Measurements from ENCODE around the gene MRPL12. TPM values are rescaled to one million over a fixed set of nuclear protein-coding genes. Genes with fewer than 3 reads are reported as not detected.

Gene MRPL12
- total and polyA plus RNA-seq, 9 of the 15 experiments (the other 6 are each of a cell fraction or from before 2014, with no cell fraction given) = 0.94 to 338 (median 100) TPM

DNA sequence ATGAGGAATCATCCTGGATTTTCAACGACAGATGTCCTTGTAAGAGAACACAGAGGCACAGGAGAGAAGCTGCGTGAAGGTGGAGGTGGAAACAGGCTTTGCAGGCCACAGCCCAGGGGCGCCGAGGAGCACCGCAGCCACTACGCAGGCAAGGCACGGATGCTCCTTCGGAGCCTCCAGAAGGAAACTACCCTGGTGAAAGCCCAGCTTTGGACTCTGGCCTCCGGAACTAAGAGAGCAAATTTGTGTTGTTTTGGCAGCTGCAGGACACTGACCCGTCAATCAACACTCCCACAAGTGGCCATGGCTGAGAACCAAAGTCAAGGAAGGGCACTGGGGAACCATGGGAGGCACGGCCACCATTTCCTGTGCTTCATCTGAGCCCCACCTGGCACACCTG lies 23.0 kb upstream of the MRPL12 start (continued):
- TF ChIP-seq CBX8 (IDR thresholded peaks at IDR 0.05; ENCODE audit: borderline replicate concordance, extremely low read depth, low read depth, low read length, poor library complexity, severe bottlenecking) (no peak), SMARCC2 (IDR thresholded peaks at IDR 0.05; ENCODE audit: low read depth) (no peak), POLR2AphosphoS2 (IDR thresholded peaks at IDR 0.05; ENCODE audit: low read length) (no peak)
- TF ChIP-seq, protein P1, sequence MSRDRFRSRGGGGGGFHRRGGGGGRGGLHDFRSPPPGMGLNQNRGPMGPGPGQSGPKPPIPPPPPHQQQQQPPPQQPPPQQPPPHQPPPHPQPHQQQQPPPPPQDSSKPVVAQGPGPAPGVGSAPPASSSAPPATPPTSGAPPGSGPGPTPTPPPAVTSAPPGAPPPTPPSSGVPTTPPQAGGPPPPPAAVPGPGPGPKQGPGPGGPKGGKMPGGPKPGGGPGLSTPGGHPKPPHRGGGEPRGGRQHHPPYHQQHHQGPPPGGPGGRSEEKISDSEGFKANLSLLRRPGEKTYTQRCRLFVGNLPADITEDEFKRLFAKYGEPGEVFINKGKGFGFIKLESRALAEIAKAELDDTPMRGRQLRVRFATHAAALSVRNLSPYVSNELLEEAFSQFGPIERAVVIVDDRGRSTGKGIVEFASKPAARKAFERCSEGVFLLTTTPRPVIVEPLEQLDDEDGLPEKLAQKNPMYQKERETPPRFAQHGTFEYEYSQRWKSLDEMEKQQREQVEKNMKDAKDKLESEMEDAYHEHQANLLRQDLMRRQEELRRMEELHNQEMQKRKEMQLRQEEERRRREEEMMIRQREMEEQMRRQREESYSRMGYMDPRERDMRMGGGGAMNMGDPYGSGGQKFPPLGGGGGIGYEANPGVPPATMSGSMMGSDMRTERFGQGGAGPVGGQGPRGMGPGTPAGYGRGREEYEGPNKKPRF (IDR thresholded peaks at IDR 0.05; ENCODE audit: low read depth, low read length) = no peak

DNA sequence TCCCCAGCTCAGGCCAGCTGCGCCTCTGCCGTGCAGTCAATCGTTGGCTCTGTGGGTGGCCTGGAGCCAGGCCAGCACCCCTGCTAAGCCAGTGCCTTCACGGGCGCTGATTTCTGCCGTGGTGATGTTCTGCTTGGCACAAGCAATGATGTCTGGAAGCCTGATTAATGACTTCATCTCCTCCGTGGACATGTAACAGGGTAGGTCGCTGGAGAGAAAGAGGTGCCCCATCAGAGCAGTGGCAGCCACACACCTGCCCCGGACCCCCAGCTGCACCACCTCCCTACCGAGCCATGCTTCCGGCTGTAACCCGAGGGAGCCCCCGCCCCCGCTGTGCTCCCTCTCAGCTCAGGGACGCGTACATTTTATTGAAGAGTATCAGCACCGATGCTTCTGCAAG lies 21.5 kb upstream of the MRPL12 start:
- H3K9me3 ChIP-seq (replicated peaks; ENCODE audit: control insufficient read depth, insufficient read depth, low read depth, low read length) = no peaks in the 10 kb centered on the region
- in situ Hi-C loops (cut with MboI) = no loop called here
- no peak overlapping the region for H2AFZ ChIP-seq (ENCODE audit: low read depth, low read length)
- H4K20me1 ChIP-seq (replicated peaks; ENCODE audit: control insufficient read depth, insufficient read depth, low read length) = peaks cover 7% of the 10 kb centered on the region; the same call in 1 of the 2 replicates
- H3K4me1 ChIP-seq (replicated peaks in 1 of 2; ENCODE audit: control insufficient read depth in 2 of 2, insufficient read depth in 2 of 2, low read length in 2 of 2) = peaks cover 13 to 50% of the 10 kb centered on the region in 2 experiments
- peaks cover 6% of the 10 kb centered on the region for H3K9me1 ChIP-seq (ENCODE audit: control insufficient read depth, insufficient read depth, low read length)
- peaks cover 49% of the 10 kb centered on the region for H3K79me2 ChIP-seq (ENCODE audit: control insufficient read depth, insufficient read depth, low read length)
- no peak overlapping the region for H3K27ac ChIP-seq (ENCODE audit: extremely low read depth, low read depth, low read length)
- no peak overlapping the region for H3K9ac ChIP-seq (ENCODE audit: insufficient read depth in 1 of 2, low read depth in 2 of 2, low read length in 2 of 2)
- FAIRE-seq (no peak), ATAC-seq (no peak), DNase-seq (ENCODE audit: extremely low read depth in 1 of 4, low spot score in 3 of 4) (no peak)
- H3K36me3 ChIP-seq (ENCODE audit: control insufficient read depth, insufficient read depth, low read length) = peaks cover 31% of the 10 kb centered on the region; the same call in 2 of the 3 replicates
- H3K27me3 ChIP-seq (ENCODE audit: control insufficient read depth in 2 of 2, insufficient read depth in 2 of 2, low read length in 2 of 2) = no peaks in the 10 kb centered on the region
- H3K4me2 ChIP-seq (ENCODE audit: insufficient read depth, low read length) = no peak overlapping the region
- H3K4me3 ChIP-seq = no peak overlapping the region
- intact Hi-C loops (cut with micrococcal nuclease) = no loop called here
- WGBS (ENCODE audit: insufficient coverage, low coverage, missing lambda C conversion rate) = 90% methylated on average over 11 of the region's 17 CpGs
- no TSS peak for BruUV-seq (replicated peaks)
- ChIA-PET POLR2A (interaction anchor here (1.0 to 2.0 kb wide), 3 partner anchors 9 to 14 kb away, joined by 3 to 8 read pairs (median 4); no protein-coding TSS in a partner anchor), CTCF (ENCODE audit: low intra/inter-chr PET ratio) (no interaction called here)
- no peak for TF ChIP-seq RAD21 (CRISPR knock-in tag; conservative IDR thresholded peaks at IDR 0.05 in 1 of 2, IDR thresholded peaks at IDR 0.05 in 1 of 2)
- TF ChIP-seq, protein P2, sequence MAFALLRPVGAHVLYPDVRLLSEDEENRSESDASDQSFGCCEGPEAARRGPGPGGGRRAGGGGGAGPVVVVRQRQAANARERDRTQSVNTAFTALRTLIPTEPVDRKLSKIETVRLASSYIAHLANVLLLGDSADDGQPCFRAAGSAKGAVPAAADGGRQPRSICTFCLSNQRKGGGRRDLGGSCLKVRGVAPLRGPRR (CRISPR knock-in tag; IDR thresholded peaks at IDR 0.05) = no peak
- TF ChIP-seq ZNF586 (CRISPR knock-in tag; conservative IDR thresholded peaks at IDR 0.05) = no peak
- TF ChIP-seq, protein P3, sequence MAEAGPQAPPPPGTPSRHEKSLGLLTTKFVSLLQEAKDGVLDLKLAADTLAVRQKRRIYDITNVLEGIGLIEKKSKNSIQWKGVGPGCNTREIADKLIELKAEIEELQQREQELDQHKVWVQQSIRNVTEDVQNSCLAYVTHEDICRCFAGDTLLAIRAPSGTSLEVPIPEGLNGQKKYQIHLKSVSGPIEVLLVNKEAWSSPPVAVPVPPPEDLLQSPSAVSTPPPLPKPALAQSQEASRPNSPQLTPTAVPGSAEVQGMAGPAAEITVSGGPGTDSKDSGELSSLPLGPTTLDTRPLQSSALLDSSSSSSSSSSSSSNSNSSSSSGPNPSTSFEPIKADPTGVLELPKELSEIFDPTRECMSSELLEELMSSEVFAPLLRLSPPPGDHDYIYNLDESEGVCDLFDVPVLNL (CRISPR knock-in tag; IDR thresholded peaks at IDR 0.05; ENCODE audit: low read depth) = no peak
- TF ChIP-seq KAT8 (IDR thresholded peaks at IDR 0.05; ENCODE audit: low read depth) = no peak
- no peak for TF ChIP-seq MTA3 (IDR thresholded peaks at IDR 0.05; ENCODE audit: borderline replicate concordance)
- TF ChIP-seq SNRNP70 (optimal IDR thresholded peaks at IDR 0.05; ENCODE audit: low read depth, low read length) = no peak
- TF ChIP-seq RBM39 (optimal IDR thresholded peaks at IDR 0.05; ENCODE audit: low read depth, low read length) = no peak
- TF ChIP-seq, protein P4, sequence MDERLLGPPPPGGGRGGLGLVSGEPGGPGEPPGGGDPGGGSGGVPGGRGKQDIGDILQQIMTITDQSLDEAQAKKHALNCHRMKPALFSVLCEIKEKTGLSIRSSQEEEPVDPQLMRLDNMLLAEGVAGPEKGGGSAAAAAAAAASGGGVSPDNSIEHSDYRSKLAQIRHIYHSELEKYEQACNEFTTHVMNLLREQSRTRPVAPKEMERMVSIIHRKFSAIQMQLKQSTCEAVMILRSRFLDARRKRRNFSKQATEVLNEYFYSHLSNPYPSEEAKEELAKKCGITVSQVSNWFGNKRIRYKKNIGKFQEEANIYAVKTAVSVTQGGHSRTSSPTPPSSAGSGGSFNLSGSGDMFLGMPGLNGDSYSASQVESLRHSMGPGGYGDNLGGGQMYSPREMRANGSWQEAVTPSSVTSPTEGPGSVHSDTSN (CRISPR knock-in tag; IDR thresholded peaks at IDR 0.05; ENCODE audit: low read depth) = no peak
- TF ChIP-seq, protein P4 (tag; conservative IDR thresholded peaks at IDR 0.05; ENCODE audit: low read depth) = no peak
